Activated naive CD8-positive, alpha-beta T cell treated with anti-CD3 and anti-CD28 coated beads, Interleukin-2, amount 50 U/mL, for 24 hours (primary cell): Measurements from ENCODE around the gene RGS3.
A peak's percentile ranks its signal among the peaks of the same experiment; 100 is the strongest.

Source experiments
- ATAC-seq: fragments of 150-1000 bp; cut with Tn5 transposase; one replicate; pipeline ENCODE4 v1.10.0; 2021
- DNase-seq: peaks from one replicate; pipeline ENCODE4 v3.0.0; 2021
- H3K27ac Mint-ChIP-seq: one replicate; pipeline ENCODE4 v1.8.0; 2021; ENCODE audit warnings: mild to moderate bottlenecking, mixed read lengths
- H3K27me3 Mint-ChIP-seq: one replicate; pipeline ENCODE4 v1.8.0; 2021; ENCODE audit warnings: mixed read lengths
- H3K36me3 Mint-ChIP-seq: one replicate; pipeline ENCODE4 v1.8.0; 2021; ENCODE audit warnings: low read depth, mixed read lengths
- H3K4me1 Mint-ChIP-seq: one replicate; pipeline ENCODE4 v1.8.0; 2021; ENCODE audit warnings: mixed read lengths
- H3K4me3 Mint-ChIP-seq: one replicate; pipeline ENCODE4 v1.8.0; 2021; ENCODE audit warnings: mild to moderate bottlenecking, moderate library complexity, mixed read lengths
- H3K9me3 Mint-ChIP-seq: one replicate; pipeline ENCODE4 v1.8.0; 2021; ENCODE audit warnings: mixed read lengths

Gene RGS3

GRCh38 chr9:113584428-113585084 is 121.0 kb downstream of the RGS3 start:
- peaks cover 81% of the 10 kb centered on the region for H3K4me1 Mint-ChIP-seq
- no peak overlapping the region for H3K4me3 Mint-ChIP-seq
- H3K27ac Mint-ChIP-seq: no peak overlapping the region

DNA sequence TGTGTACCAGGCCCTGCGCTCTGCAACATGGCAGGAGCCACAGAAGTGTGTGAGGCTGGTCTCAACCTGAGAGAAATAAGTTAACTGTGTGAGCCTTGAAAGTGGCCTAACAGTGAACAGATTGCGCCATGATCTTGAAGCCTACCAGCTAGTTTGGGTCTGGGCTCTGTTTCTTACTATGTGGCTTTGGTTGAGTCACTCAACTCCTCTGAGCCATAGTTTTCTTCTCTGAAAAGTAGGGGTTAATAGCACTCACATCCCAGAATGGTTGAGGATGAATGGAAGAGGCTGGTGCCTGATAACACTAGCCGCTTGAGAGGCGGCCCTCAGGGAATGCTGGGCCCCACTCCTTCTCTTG is 121.5 kb downstream of the RGS3 start:
- Mint-ChIP-seq H3K27ac (no peak overlapping the region), H3K36me3 (peaks cover 43% of the 10 kb centered on the region), H3K9me3 (no peaks in the 10 kb centered on the region), H3K27me3 (no peaks in the 10 kb centered on the region), H3K4me3 (no peak overlapping the region), H3K4me1 (peaks cover 80% of the 10 kb centered on the region)
- ATAC-seq (no peak), DNase-seq (no peak)

More at GRCh38 chr9:113584428-113585084, 121.0 kb downstream of the RGS3 start:
- H3K36me3 Mint-ChIP-seq: peaks cover 43% of the 10 kb centered on the region
- ATAC-seq (no peak), DNase-seq (no peak)
- H3K27me3 Mint-ChIP-seq: no peaks in the 10 kb centered on the region
- no peaks in the 10 kb centered on the region for H3K9me3 Mint-ChIP-seq

GRCh38 chr9:113585555-113585954 is 122.0 kb downstream of the RGS3 start:
- H3K4me3 Mint-ChIP-seq: no peak overlapping the region
- peaks cover 75% of the 10 kb centered on the region for H3K4me1 Mint-ChIP-seq
- DNase-seq (no peak), ATAC-seq (no peak)
- no peaks in the 10 kb centered on the region for H3K27me3 Mint-ChIP-seq
- peak overlapping the region; percentile 65 for H3K27ac Mint-ChIP-seq
- peaks cover 43% of the 10 kb centered on the region for H3K36me3 Mint-ChIP-seq
- H3K9me3 Mint-ChIP-seq: no peaks in the 10 kb centered on the region

GRCh38 chr9:113587471-113588031 is 124.0 kb downstream of the RGS3 start:
- Mint-ChIP-seq H3K9me3 (no peaks in the 10 kb centered on the region), H3K27ac (peak overlapping the region; percentile 31), H3K27me3 (no peaks in the 10 kb centered on the region), H3K36me3 (peaks cover 37% of the 10 kb centered on the region), H3K4me3 (no peak overlapping the region), H3K4me1 (peaks cover 69% of the 10 kb centered on the region)
- DNase-seq (peak; percentile 22), ATAC-seq (no peak)

GRCh38 chr9:113588242-113588810 is 124.8 kb downstream of the RGS3 start:
- ATAC-seq (no peak), DNase-seq (no peak)
- no peak overlapping the region for H3K27ac Mint-ChIP-seq
- peaks cover 34% of the 10 kb centered on the region for H3K36me3 Mint-ChIP-seq
- H3K9me3 Mint-ChIP-seq: no peaks in the 10 kb centered on the region
- H3K4me3 Mint-ChIP-seq: no peak overlapping the region
- H3K4me1 Mint-ChIP-seq: peaks cover 70% of the 10 kb centered on the region
- H3K27me3 Mint-ChIP-seq: no peaks in the 10 kb centered on the region

DNA sequence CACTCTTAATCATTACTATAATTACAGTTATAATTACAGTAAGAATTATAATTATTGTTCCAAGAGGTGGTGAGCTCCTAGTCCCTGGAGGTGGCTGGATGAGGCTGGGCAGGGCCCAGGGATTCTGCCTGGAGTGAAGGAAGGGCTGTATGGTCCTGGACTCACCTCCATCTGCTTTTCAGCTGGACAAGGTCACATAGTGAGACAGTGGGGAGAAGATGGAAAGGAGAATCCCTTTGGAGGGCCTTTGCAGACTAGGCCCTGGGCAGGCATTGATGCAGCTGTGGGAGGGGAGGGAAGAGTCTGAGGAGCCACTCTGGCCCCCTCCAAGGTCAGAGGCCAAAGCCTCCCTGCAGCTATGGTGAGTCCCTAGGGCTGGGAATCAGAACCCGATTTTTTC is 125.4 kb downstream of the RGS3 start:
- Mint-ChIP-seq H3K9me3 (no peaks in the 10 kb centered on the region), H3K4me1 (peaks cover 71% of the 10 kb centered on the region), H3K36me3 (peaks cover 30% of the 10 kb centered on the region), H3K27ac (no peak overlapping the region), H3K27me3 (no peaks in the 10 kb centered on the region), H3K4me3 (no peak overlapping the region)
- ATAC-seq (no peak), DNase-seq (no peak)

- no peak for ATAC-seq
- H3K4me1 Mint-ChIP-seq: peaks cover 68% of the 10 kb centered on the region
- peaks cover 29% of the 10 kb centered on the region for H3K36me3 Mint-ChIP-seq
- no peaks in the 10 kb centered on the region for H3K9me3 Mint-ChIP-seq
- H3K27me3 Mint-ChIP-seq: no peaks in the 10 kb centered on the region
- no peak for DNase-seq
- H3K4me3 Mint-ChIP-seq: no peak overlapping the region
- H3K27ac Mint-ChIP-seq: peak overlapping the region; percentile 60
These were observed 125.9 kb downstream of the RGS3 start for GRCh38 chr9:113589407-113589806.

GRCh38 chr9:113589890-113590289 is 126.4 kb downstream of the RGS3 start:
- DNase-seq (no peak), ATAC-seq (no peak)
- Mint-ChIP-seq H3K36me3 (peaks cover 24% of the 10 kb centered on the region), H3K27me3 (no peaks in the 10 kb centered on the region), H3K9me3 (no peaks in the 10 kb centered on the region), H3K4me3 (no peak overlapping the region), H3K27ac (peak overlapping the region; percentile 60), H3K4me1 (peaks cover 63% of the 10 kb centered on the region)

DNA sequence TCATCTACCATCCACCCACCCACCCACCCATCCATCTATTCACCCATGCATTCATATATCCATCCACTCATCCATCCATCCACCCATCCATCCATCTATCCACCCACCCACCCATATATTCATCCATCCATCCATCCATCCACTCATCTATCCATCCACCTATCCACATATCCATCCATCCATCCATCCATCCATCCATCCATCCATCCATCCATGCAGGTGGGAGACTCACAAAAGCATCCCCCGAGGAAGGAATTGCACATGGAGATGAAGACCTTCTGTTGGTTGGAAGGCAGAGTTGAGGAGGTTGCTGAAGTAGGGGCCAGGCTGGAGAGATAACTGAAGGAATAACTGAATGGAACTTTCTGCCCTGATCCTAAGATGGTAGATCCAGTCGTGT is 126.9 kb downstream of the RGS3 start:
- no peak for ATAC-seq
- H3K27me3 Mint-ChIP-seq: no peaks in the 10 kb centered on the region
- DNase-seq: no peak
- H3K4me3 Mint-ChIP-seq: no peak overlapping the region
- H3K9me3 Mint-ChIP-seq: no peaks in the 10 kb centered on the region
- H3K27ac Mint-ChIP-seq: no peak overlapping the region
- H3K36me3 Mint-ChIP-seq: peaks cover 22% of the 10 kb centered on the region
- peaks cover 58% of the 10 kb centered on the region for H3K4me1 Mint-ChIP-seq

DNA sequence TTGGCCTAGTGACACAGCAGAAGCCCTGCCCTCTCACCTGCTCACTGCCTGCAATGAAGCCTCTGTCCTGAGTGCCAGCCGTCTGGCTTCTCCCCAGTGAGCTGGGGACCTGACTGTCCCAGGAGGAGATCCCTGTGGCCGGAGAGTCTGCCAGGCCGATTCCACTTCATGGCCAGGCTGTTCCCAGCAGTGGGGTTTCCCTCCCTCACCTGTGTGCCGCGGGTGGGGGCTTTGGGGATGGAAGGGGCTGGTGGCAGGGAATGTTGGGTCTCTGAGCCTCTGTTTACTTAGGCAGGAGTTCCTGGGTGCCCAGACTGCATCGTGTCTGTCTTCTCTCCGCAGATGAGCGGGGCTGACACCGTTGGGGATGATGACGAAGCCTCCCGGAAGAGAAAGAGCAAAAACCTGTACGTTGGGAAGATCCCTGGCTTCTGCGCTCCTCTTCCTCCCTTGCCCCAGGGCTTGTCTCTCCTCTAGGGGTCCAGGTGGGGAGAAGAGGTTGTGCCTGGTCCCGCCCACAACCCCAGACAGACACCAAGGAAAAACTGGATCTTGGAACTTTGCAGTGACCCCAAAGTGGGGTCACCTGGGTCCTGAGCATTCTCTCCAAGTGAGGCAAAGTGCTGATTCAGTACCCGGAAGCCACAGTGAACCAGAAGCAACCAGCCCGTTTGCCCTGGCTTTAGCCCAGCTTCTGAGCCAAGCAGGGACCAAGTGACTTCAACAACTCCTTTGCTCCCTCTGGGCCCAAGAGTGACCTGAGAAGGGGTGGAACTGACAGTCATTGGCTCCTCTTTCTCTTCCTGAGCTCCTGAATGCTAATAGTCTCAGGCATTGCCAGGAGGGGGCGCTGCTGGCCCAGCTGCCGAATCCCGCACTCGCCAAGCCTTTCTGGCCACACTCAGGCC is 127.7 kb downstream of the RGS3 start:
- peak; percentile 63 for ATAC-seq
- no peak overlapping the region for H3K27ac Mint-ChIP-seq
- peak; percentile 82 for DNase-seq
- no peaks in the 10 kb centered on the region for H3K27me3 Mint-ChIP-seq
- peaks cover 21% of the 10 kb centered on the region for H3K36me3 Mint-ChIP-seq
- H3K4me3 Mint-ChIP-seq: no peak overlapping the region
- H3K4me1 Mint-ChIP-seq: peaks cover 50% of the 10 kb centered on the region
- no peaks in the 10 kb centered on the region for H3K9me3 Mint-ChIP-seq

- ATAC-seq (no peak), DNase-seq (no peak)
- no peak overlapping the region for H3K4me3 Mint-ChIP-seq
- peaks cover 42% of the 10 kb centered on the region for H3K4me1 Mint-ChIP-seq
- no peaks in the 10 kb centered on the region for H3K27me3 Mint-ChIP-seq
- no peaks in the 10 kb centered on the region for H3K9me3 Mint-ChIP-seq
- peaks cover 22% of the 10 kb centered on the region for H3K36me3 Mint-ChIP-seq
- peak overlapping the region; percentile 72 for H3K27ac Mint-ChIP-seq
These were observed 128.5 kb downstream of the RGS3 start for GRCh38 chr9:113591899-113592625.

DNA sequence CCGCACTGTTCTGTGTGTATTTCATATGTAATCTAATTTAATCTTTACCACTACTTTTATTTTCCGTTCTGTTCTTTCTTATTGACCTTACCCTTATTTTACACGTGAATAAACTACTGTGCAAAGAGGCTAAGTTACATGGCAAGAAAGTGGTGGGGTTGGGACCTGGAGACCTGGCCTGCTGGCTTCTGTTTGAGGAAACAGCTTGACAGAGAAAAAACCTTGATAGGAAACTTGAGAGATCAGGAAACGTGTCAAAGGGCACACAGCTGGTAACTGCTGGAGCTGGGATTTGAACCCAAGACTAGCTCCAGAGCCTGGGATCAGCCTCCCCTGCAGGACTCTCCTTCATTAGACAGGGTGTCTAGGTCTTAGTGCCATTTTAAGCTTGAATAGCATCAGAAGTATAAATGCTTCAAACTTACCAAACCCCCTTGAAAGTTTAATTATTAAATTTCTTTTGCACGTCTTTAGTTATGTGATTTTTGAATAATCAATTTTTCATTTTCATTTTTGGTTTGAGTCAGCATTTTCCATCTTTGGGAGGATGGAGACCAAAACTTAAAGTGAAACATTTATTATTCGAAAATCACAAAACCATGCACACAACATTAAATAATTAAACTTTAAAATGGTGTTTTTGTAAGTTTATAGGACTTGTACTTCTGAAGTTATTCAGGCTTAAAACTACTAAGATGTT is 129.5 kb downstream of the RGS3 start:
- no peak for DNase-seq
- Mint-ChIP-seq H3K27me3 (no peaks in the 10 kb centered on the region), H3K9me3 (no peaks in the 10 kb centered on the region), H3K4me3 (no peak overlapping the region), H3K4me1 (peaks cover 36% of the 10 kb centered on the region), H3K36me3 (peaks cover 28% of the 10 kb centered on the region), H3K27ac (peak overlapping the region; percentile 72)
- no peak for ATAC-seq

GRCh38 chr9:113593682-113594281 is 130.3 kb downstream of the RGS3 start:
- H3K27me3 Mint-ChIP-seq: no peaks in the 10 kb centered on the region
- H3K36me3 Mint-ChIP-seq: peaks cover 29% of the 10 kb centered on the region
- ATAC-seq (no peak), DNase-seq (no peak)
- H3K27ac Mint-ChIP-seq: peak overlapping the region; percentile 27
- H3K4me3 Mint-ChIP-seq: no peak overlapping the region
- no peaks in the 10 kb centered on the region for H3K9me3 Mint-ChIP-seq
- H3K4me1 Mint-ChIP-seq: peaks cover 32% of the 10 kb centered on the region
